Measurements from ENCODE around the gene USP43.

DNA sequence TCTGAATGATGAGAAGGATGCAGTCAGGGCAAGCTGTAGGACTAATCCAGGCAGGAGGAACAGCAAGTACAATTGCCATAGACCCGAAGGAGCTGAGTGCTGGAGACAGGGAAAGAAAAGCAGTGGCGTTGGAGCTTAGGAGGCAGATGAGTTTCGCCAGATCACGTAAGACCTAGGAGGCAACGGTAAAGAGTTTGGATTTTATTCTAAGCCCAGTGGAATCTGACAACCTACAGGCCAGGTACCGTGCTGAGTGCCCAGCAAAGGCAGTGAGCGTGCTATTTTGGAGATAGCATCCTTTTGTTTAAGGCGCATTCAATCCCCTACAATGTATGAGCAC is 1.2 kb downstream of the USP43 start:
- TF ChIP-seq, protein P1, sequence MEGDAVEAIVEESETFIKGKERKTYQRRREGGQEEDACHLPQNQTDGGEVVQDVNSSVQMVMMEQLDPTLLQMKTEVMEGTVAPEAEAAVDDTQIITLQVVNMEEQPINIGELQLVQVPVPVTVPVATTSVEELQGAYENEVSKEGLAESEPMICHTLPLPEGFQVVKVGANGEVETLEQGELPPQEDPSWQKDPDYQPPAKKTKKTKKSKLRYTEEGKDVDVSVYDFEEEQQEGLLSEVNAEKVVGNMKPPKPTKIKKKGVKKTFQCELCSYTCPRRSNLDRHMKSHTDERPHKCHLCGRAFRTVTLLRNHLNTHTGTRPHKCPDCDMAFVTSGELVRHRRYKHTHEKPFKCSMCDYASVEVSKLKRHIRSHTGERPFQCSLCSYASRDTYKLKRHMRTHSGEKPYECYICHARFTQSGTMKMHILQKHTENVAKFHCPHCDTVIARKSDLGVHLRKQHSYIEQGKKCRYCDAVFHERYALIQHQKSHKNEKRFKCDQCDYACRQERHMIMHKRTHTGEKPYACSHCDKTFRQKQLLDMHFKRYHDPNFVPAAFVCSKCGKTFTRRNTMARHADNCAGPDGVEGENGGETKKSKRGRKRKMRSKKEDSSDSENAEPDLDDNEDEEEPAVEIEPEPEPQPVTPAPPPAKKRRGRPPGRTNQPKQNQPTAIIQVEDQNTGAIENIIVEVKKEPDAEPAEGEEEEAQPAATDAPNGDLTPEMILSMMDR (IDR thresholded peaks at IDR 0.05): no peak
- no peak for TF ChIP-seq ZFX (IDR thresholded peaks at IDR 0.05; ENCODE audit: borderline replicate concordance)

Data from 22Rv1 (cell line).